IMR-90 (cell line): ENCODE measurements around the gene DHH. TPM values are rescaled to one million over a fixed set of nuclear protein-coding genes. Genes with fewer than 3 reads are reported as not detected.

Experiments used
- ATAC-seq: fragments of 200-7000 bp; cut with Tn5 transposase; 2 replicates; pipeline ENCODE4 v1.9.1; 2020; ENCODE audit warnings: low read depth, mild to moderate bottlenecking, moderate library complexity
- BruUV-seq: library from RNA; stranded (reverse); fragments of 400-500 nt; replicated peaks from 2 replicates; lab custom pipeline; 2021; lab: Mats Ljungman, UMichigan
- CTCF ChIA-PET: fragments of 300-600 bp; formaldehyde crosslinking; extraction: SDS; loops from one replicate; lab custom pipeline; 2021; ENCODE audit warnings: antibody characterized with exemption; lab: Yijun Ruan, JAX
- POLR2A ChIA-PET: fragments of 300-600 bp; sonication (Branson Sonifier 250); formaldehyde crosslinking; loops from one replicate; lab custom pipeline; 2022; ENCODE audit warnings: antibody characterized with exemption; ENCODE audit not compliant: unreplicated experiment; lab: Charles Lee
- DNase-seq: peaks from one replicate; pipeline ENCODE4 v3.0.0; 2013
- H2AFZ ChIP-seq: replicated peaks from 2 replicates; pipeline ENCODE3; 2013; ENCODE audit warnings: low read length, mild to moderate bottlenecking; ENCODE audit not compliant: poor library complexity
- H2AK5ac ChIP-seq: 2 replicates; pipeline ENCODE4 v1.6.1; 2013; ENCODE audit warnings: low read depth, low read length, inconsistent platforms
- H2AK9ac ChIP-seq: replicated peaks from 2 replicates; pipeline ENCODE3; 2013; ENCODE audit warnings: mild to moderate bottlenecking, low read depth, low read length, moderate library complexity; ENCODE audit not compliant: poor library complexity
- H2BK120ac ChIP-seq: 2 replicates; pipeline ENCODE4 v1.6.1; 2013; ENCODE audit warnings: low read depth, low read length, inconsistent platforms
- H2BK15ac ChIP-seq: 3 replicates; pipeline ENCODE4 v1.6.1; 2013; ENCODE audit warnings: low read depth, low read length, inconsistent platforms
- H2BK20ac ChIP-seq: 2 replicates; pipeline ENCODE4 v1.6.1; 2013; ENCODE audit warnings: low read depth, mild to moderate bottlenecking, inconsistent platforms, low read length, moderate library complexity
- H2BK5ac ChIP-seq: 2 replicates; pipeline ENCODE4 v1.6.1; 2013; ENCODE audit warnings: mild to moderate bottlenecking, low read depth, low read length, inconsistent platforms; ENCODE audit not compliant: poor library complexity, severe bottlenecking
- H3K14ac ChIP-seq: replicated peaks from 2 replicates; pipeline ENCODE4 v1.6.1; 2013; ENCODE audit warnings: low read depth, low read length, inconsistent platforms
- H3K18ac ChIP-seq: 2 replicates; pipeline ENCODE4 v1.6.1; 2013; ENCODE audit warnings: low read depth, low read length, control low read depth
- H3K23ac ChIP-seq: 2 replicates; pipeline ENCODE4 v1.6.1; 2013; ENCODE audit warnings: low read depth, low read length, inconsistent platforms
- H3K27ac ChIP-seq: 2 replicates; pipeline ENCODE4 v1.5.1; 2013; ENCODE audit warnings: mild to moderate bottlenecking, control low read depth, low read length; ENCODE audit not compliant: insufficient read depth
- H3K27me3 ChIP-seq: 2 replicates; pipeline ENCODE4 v1.6.1; 2013; ENCODE audit warnings: low read length; ENCODE audit not compliant: control insufficient read depth, insufficient read depth
- H3K36me3 ChIP-seq: 2 replicates; pipeline ENCODE4 v1.6.1; 2013; ENCODE audit warnings: low read length, mixed read lengths; ENCODE audit not compliant: control insufficient read depth, insufficient read depth
- H3K4ac ChIP-seq: 2 replicates; pipeline ENCODE4 v1.6.1; 2013; ENCODE audit warnings: low read depth, low read length, inconsistent platforms
- H3K4me1 ChIP-seq: 2 replicates; pipeline ENCODE4 v1.6.1; 2013; ENCODE audit warnings: low read length, mixed read lengths; ENCODE audit not compliant: control insufficient read depth, insufficient read depth
- H3K4me2 ChIP-seq: 2 replicates; pipeline ENCODE4 v1.6.1; 2013; ENCODE audit warnings: low read depth, mild to moderate bottlenecking, control low read depth, low read length, moderate library complexity
- H3K4me3 ChIP-seq: 2 replicates; pipeline ENCODE4 v1.5.1; 2013; ENCODE audit warnings: low read depth, mild to moderate bottlenecking, control low read depth, low read length, moderate library complexity; ENCODE audit not compliant: insufficient read depth
- H3K56ac ChIP-seq: 2 replicates; pipeline ENCODE4 v1.6.1; 2013; ENCODE audit warnings: low read length, inconsistent platforms; ENCODE audit not compliant: insufficient read depth; ENCODE audit errors: extremely low read depth
- H3K79me1 ChIP-seq, 2 experiments: 2 replicates each; pipeline ENCODE4 v1.6.1; 2013; ENCODE audit warnings: low read length in 2 of 2, inconsistent platforms in 1 of 2, low read depth in 1 of 2
- H3K9ac ChIP-seq: 2 replicates; pipeline ENCODE4 v1.6.1; 2013; ENCODE audit warnings: low read depth, low read length, control low read depth
- H3K9me1 ChIP-seq: 2 replicates; pipeline ENCODE4 v1.6.1; 2013; ENCODE audit warnings: low read length, inconsistent platforms; ENCODE audit not compliant: insufficient read depth
- H3K9me3 ChIP-seq: 2 replicates; pipeline ENCODE4 v1.6.1; 2013; ENCODE audit warnings: low read length; ENCODE audit not compliant: control insufficient read depth, insufficient read depth
- H4K20me1 ChIP-seq: 2 replicates; pipeline ENCODE4 v1.6.1; 2013; ENCODE audit warnings: low read length, inconsistent platforms; ENCODE audit not compliant: insufficient read depth
- H4K5ac ChIP-seq: 2 replicates; pipeline ENCODE4 v1.6.1; 2013; ENCODE audit warnings: mild to moderate bottlenecking, low read depth, low read length, control low read depth
- H4K8ac ChIP-seq, 2 experiments: 2 replicates each; pipeline ENCODE4 v1.6.1; 2013; ENCODE audit warnings: low read depth in 2 of 2, low read length in 2 of 2, control low read depth in 1 of 2, inconsistent platforms in 1 of 2
- H4K91ac ChIP-seq: 2 replicates; pipeline ENCODE4 v1.6.1; 2013; ENCODE audit warnings: low read depth, low read length, inconsistent platforms; ENCODE audit not compliant: insufficient read depth
- BHLHE40 ChIP-seq: fragments of 150-350 bp; IDR thresholded peaks from 2 replicates; pipeline ENCODE4 v1.6.1; 2016; ENCODE audit warnings: mild to moderate bottlenecking, low read depth, low read length
- FOS ChIP-seq: fragments of 150-350 bp; IDR thresholded peaks from 2 replicates; pipeline ENCODE4 v1.6.1; 2016; ENCODE audit warnings: low read depth, low read length
- MAFK ChIP-seq: IDR thresholded peaks from 2 replicates; pipeline ENCODE4 v1.6.1; 2012; ENCODE audit warnings: low read depth, low read length, improper control_type of control experiment
- NFE2L2 ChIP-seq: fragments of 150-350 bp; IDR thresholded peaks from 2 replicates; pipeline ENCODE4 v1.6.1; 2016; ENCODE audit warnings: low read depth, mild to moderate bottlenecking, low read length
- RAD21 ChIP-seq: IDR thresholded peaks from 2 replicates; pipeline ENCODE4 v1.6.1; 2012; ENCODE audit warnings: low read length, improper control_type of control experiment
- WGBS, 2 experiments: methylation state at CpG; one replicate each; pipeline versions ENCODE4 v1.1.5 to v1.1.7; 2013; ENCODE audit warnings: missing lambda C conversion rate in 2 of 2; ENCODE audit not compliant: insufficient read length in 1 of 2; ENCODE audit errors: extremely low coverage in 2 of 2; 5-methylcytosine and 5-hydroxymethylcytosine counted together
- dilution Hi-C: fragments of 300-500 bp; cut with HindIII; formaldehyde crosslinking; loops from one replicate; pipeline ENCODE4 v1.14.3; 2018; ENCODE audit warnings: low sequenced_read_pairs; ENCODE audit not compliant: unreplicated experiment
- in situ Hi-C: fragments of 300-500 bp; cut with MboI; formaldehyde crosslinking; loops from 3 replicates; pipeline ENCODE4 v1.14.3; 2019; ENCODE audit warnings: low sequenced_read_pairs, inconsistent platforms, mixed read lengths
- intact Hi-C: fragments of 100-400 bp; cut with micrococcal nuclease; formaldehyde crosslinking; loops from 2 replicates; pipeline ENCODE4 v1.10.0; 2022
- polyA plus RNA-seq, 3 experiments: library from polyadenylated mRNA; depleted of rRNA; stranded (reverse); fragments of >200 nt; gene quantifications; 2 replicates each; pipeline ENCODE4 v1.2.3, GENCODE V29; 2012; ENCODE audit warnings: low replicate concordance in 1 of 3
- total RNA-seq: library from RNA; depleted of rRNA; stranded (reverse); fragments of >200 nt; gene quantifications from 2 replicates; pipeline ENCODE4 v1.2.3, GENCODE V29; 2012
- TF ChIP-seq, protein P1 (sequence below): fragments of 150-350 bp; IDR thresholded peaks from 2 replicates; pipeline ENCODE4 v1.6.1; 2016; ENCODE audit warnings: low read depth, mild to moderate bottlenecking, low read length, moderate library complexity, borderline replicate concordance

DHH gene
- total and polyA plus RNA-seq, 2 of the 4 experiments (the other 2 are of a cell fraction), result under 0.01 to 0.07 TPM

- TF ChIP-seq, protein P1, sequence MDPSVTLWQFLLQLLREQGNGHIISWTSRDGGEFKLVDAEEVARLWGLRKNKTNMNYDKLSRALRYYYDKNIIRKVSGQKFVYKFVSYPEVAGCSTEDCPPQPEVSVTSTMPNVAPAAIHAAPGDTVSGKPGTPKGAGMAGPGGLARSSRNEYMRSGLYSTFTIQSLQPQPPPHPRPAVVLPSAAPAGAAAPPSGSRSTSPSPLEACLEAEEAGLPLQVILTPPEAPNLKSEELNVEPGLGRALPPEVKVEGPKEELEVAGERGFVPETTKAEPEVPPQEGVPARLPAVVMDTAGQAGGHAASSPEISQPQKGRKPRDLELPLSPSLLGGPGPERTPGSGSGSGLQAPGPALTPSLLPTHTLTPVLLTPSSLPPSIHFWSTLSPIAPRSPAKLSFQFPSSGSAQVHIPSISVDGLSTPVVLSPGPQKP, result no peak
- TF ChIP-seq MAFK, result no peak
- TF ChIP-seq BHLHE40, result no peak
- no peak for TF ChIP-seq FOS
- TF ChIP-seq NFE2L2, result no peak
- no peak for TF ChIP-seq RAD21
- Histone ChIP-seq H2AK9ac (no peak overlapping the region), H2BK120ac (no peak overlapping the region), H3K4me2 (no peak overlapping the region), H3K4ac (no peak overlapping the region), H4K8ac (no peak overlapping the region), H4K91ac (no peak overlapping the region), H3K56ac (no peak overlapping the region), H2AFZ (no peak overlapping the region), H3K27me3 (no peaks in the 10 kb centered on the region), H3K23ac (no peak overlapping the region), H3K36me3 (peaks cover 76% of the 10 kb centered on the region), H3K9me3 (no peaks in the 10 kb centered on the region), H3K79me1 (peaks cover 46 to 90% of the 10 kb centered on the region in 2 experiments), H3K14ac (no peak overlapping the region), H3K18ac (no peak overlapping the region), H4K5ac (no peak overlapping the region), H3K9ac (no peak overlapping the region), H3K9me1 (peaks cover 31% of the 10 kb centered on the region), H3K4me1 (peaks cover 12% of the 10 kb centered on the region), H3K4me3 (no peak overlapping the region), H3K27ac (no peak overlapping the region), H2BK15ac (no peak overlapping the region), H4K20me1 (peaks cover 90% of the 10 kb centered on the region), H2BK20ac (no peak overlapping the region), H2BK5ac (no peak overlapping the region), H2AK5ac (no peak overlapping the region)
- ATAC-seq, result no peak
- dilution Hi-C loops, result no loop called here
- in situ Hi-C loops, result no loop called here
- intact Hi-C loops, result no loop called here
- POLR2A ChIA-PET, result no interaction called here
- no peak for DNase-seq
- no TSS peak for BruUV-seq
- WGBS, 2 experiments, result 98% methylated on average over 6 of the region's 20 CpGs; no CpG with 5 or more reads in 1 of the 2 experiments
- CTCF ChIA-PET, result no interaction called here
Observed at GRCh38 chr12:49051777-49052438, 42.7 kb downstream of the DHH start.
